ENCODE measurements around the gene SETD1A.

Gene SETD1A

DNA sequence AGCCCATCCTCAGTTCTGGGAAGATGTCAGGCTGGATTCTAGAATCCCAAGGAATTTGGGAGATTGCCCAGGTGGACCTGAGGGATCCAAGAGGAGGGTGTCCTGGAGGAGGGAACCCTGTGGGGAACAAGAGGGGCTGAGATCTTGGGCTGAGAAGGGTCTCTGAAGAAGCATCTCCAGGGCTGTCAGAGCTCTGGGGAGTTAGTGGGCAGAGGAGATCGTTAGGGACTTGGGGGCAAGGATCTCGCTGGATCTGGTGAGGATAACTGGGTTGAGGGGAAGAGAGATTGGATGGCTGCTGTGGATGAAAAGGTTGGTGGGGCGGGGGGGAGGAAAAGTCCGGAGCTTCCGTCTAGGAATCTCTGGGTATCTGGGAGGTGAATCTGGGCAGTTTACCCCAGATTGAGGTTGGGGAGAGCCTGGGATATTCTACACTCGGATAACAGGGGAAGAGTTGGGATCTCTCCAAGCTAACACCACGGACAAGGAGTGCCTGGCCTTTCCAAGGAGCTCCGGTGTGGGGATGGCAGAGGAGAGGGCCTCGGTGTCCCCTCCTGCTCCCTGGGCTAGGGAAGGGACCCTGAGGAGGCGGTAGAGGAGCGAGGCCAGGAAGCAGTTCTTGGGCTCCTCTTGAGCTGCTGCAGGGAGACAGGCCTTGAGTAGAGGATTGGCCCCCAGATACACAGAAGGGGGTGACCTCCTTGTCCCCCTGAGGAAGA lies 32.5 kb upstream of the SETD1A start:
- TF ChIP-seq, protein P1, sequence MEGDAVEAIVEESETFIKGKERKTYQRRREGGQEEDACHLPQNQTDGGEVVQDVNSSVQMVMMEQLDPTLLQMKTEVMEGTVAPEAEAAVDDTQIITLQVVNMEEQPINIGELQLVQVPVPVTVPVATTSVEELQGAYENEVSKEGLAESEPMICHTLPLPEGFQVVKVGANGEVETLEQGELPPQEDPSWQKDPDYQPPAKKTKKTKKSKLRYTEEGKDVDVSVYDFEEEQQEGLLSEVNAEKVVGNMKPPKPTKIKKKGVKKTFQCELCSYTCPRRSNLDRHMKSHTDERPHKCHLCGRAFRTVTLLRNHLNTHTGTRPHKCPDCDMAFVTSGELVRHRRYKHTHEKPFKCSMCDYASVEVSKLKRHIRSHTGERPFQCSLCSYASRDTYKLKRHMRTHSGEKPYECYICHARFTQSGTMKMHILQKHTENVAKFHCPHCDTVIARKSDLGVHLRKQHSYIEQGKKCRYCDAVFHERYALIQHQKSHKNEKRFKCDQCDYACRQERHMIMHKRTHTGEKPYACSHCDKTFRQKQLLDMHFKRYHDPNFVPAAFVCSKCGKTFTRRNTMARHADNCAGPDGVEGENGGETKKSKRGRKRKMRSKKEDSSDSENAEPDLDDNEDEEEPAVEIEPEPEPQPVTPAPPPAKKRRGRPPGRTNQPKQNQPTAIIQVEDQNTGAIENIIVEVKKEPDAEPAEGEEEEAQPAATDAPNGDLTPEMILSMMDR (IDR thresholded peaks at IDR 0.05; ENCODE audit: extremely low read depth, insufficient read depth, missing control alignments) = no peak
- no peak for DNase-seq (ENCODE audit: low spot score)
- in situ Hi-C loops (cut with MboI; ENCODE audit: low pct_unique_long_range_greater_than_20kb, low sequenced_read_pairs, unreplicated experiment) = no loop called here

DNA sequence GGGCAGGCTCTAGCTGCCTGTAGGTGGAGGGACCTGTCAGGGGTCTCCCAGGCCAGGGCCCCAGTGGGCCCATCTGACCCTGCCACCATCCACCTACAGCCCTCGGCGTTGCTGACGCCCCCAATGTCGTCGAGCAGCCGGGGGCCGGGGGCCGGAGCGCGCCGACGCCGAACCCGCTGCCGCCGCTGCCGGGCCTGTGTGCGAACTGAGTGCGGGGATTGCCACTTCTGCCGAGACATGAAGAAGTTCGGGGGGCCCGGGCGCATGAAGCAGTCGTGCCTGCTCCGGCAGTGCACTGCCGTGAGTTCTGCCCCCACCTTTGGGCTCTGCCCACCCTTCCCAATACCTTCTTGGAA lies 31.9 kb upstream of the SETD1A start:
- TF ChIP-seq, protein P1 (IDR thresholded peaks at IDR 0.05; ENCODE audit: extremely low read depth, insufficient read depth, missing control alignments) = no peak
- no peak for DNase-seq (ENCODE audit: low spot score)
- in situ Hi-C loops (cut with MboI; ENCODE audit: low pct_unique_long_range_greater_than_20kb, low sequenced_read_pairs, unreplicated experiment) = no loop called here

DNA sequence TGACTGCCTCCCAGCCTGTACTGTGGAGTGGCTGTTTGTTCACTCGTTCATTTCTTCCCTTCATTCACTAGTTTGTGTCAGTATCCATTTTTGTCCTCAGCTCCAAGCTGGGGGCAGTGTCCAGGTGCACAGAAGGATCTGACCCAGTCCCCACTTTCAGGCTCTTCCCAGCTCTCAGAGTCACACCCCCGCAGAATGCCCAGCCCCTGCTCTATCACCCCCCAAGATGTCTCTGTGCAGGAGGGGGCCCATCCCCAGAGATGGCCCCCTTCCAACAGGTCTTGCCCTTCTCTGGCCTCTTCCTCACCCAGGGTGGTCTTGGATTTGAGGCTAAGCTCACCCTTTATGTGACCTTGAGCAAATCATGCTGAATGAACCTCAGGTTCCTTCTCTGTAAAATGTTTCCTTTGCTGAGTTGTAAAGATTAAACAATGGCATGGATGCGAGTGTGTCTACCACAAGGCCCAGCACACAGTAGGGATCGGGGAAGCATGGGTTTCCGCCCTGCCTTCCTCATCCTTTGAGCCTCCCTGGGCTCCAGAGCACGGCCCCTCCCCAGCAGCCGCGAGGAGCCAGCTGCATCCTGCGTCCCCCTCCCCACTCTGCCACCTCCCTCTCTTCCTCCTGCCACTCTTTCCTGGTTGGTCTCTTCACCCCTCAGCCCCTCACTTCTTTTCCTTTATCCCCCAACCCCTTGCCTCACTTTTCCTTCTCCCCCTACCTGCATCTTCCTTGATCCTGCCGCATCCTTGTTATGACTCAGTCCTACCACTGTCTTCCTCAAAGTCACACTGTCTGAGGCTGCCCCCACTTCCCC lies 31.4 kb upstream of the SETD1A start:
- TF ChIP-seq, protein P1 (IDR thresholded peaks at IDR 0.05; ENCODE audit: extremely low read depth, insufficient read depth, missing control alignments) = no peak
- DNase-seq (ENCODE audit: low spot score) = no peak
- in situ Hi-C loops (cut with MboI; ENCODE audit: low pct_unique_long_range_greater_than_20kb, low sequenced_read_pairs, unreplicated experiment) = no loop called here

DNA sequence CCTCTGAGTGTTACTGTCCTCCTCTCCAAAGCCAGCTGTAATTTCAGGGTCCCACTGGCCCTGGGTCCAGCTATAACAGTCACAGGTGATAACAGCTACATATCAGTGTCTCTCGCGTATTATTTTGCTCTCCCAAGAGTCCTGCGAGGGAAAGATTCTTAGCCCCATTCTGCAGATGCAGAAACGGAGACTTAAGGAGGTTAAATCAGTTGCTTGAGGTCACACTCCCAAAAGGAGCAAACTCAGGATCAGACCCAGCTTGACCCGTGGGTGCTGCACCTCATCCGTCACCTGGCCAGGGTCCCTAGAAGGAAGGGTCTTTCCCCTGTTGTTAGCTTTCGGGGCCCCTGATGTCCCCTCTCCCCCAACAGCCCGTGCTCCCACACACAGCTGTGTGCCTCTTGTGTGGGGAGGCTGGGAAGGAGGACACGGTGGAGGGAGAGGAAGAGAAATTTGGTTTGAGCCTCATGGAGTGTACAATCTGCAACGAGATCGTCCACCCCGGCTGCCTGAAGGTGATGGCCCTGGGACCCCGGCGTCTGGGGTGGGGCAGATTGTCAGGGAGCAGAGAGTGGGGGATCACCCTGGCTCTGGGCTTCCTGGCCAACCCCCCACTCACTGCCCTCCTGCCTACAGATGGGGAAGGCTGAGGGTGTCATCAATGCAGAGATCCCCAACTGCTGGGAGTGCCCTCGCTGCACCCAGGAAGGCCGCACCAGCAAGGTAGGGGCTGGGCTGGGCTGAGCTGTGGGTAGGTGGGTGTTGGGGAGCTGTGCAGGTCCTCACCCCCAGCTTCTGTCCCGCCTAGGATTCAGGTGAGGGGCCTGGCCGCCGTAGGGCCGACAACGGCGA lies 30.4 kb upstream of the SETD1A start:
- TF ChIP-seq, protein P1 (IDR thresholded peaks at IDR 0.05; ENCODE audit: extremely low read depth, insufficient read depth, missing control alignments) = no peak
- in situ Hi-C loops (cut with MboI; ENCODE audit: low pct_unique_long_range_greater_than_20kb, low sequenced_read_pairs, unreplicated experiment) = no loop called here
- no peak for DNase-seq (ENCODE audit: low spot score)

DNA sequence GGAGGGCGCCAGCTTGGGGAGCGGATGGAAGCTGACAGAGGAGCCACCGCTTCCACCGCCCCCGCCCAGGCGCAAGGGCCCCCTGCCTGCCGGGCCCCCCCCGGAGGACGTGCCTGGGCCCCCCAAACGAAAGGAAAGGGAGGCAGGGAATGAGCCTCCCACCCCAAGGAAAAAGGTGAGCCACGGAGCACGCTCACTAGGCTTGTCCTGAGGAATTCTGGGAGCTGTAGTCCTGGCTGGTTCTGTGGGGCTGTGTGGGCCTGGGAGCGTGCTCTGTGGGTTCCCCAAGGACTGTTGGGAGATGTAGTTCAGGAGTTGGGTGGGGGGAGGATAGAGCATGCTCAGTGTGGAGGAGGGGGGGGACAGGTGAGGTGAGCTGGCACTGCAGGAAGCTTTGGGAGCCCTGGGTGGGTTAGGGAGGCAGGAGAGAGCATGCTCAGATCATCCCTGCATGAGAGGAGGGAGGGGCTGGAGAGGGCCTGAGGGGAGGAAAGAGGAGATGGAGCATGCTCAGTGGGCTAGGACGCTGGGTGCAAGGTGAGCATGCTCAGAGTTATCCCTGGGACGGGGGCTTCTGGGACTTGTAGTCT lies 29.7 kb upstream of the SETD1A start:
- TF ChIP-seq, protein P1 (IDR thresholded peaks at IDR 0.05; ENCODE audit: extremely low read depth, insufficient read depth, missing control alignments) = no peak
- in situ Hi-C loops (cut with MboI; ENCODE audit: low pct_unique_long_range_greater_than_20kb, low sequenced_read_pairs, unreplicated experiment) = no loop called here
- peak; percentile 74 for DNase-seq (ENCODE audit: low spot score)

DNA sequence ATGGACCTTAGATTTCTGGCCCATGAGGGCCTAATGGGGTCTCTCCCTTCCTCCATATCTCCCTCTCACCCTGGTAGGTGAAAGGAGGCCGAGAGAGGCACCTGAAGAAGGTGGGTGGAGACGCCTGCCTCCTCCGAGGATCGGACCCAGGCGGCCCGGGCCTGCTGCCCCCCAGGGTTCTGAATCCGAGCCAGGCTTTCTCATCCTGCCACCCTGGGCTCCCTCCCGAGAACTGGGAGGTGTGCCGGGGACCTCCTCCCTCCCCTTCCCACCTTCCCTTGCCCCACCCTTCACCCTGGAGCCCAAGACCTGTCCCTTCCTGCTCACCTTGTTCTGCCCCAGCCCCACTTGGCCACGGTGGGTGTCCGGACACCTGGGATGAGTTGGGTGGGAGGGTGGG lies 29.2 kb upstream of the SETD1A start:
- no peak for DNase-seq (ENCODE audit: low spot score)
- TF ChIP-seq, protein P1 (IDR thresholded peaks at IDR 0.05; ENCODE audit: extremely low read depth, insufficient read depth, missing control alignments) = no peak
- in situ Hi-C loops (cut with MboI; ENCODE audit: low pct_unique_long_range_greater_than_20kb, low sequenced_read_pairs, unreplicated experiment) = no loop called here

Data from GM13977 (cell line).